GM18858 (cell line): ENCODE results near the gene DGLUCY.
"Not testable (repeated sequence)": the region's sequence is repeated elsewhere in the genome, so short reads cannot be mapped to it uniquely, and the experiment has no call there.

Source experiments
- ATAC-seq: cut with Tn5 transposase; IDR thresholded peaks from one replicate; pipeline ENCODE4 v1.9.1; 2021; ENCODE audit not compliant: unreplicated experiment

The DGLUCY gene

DNA sequence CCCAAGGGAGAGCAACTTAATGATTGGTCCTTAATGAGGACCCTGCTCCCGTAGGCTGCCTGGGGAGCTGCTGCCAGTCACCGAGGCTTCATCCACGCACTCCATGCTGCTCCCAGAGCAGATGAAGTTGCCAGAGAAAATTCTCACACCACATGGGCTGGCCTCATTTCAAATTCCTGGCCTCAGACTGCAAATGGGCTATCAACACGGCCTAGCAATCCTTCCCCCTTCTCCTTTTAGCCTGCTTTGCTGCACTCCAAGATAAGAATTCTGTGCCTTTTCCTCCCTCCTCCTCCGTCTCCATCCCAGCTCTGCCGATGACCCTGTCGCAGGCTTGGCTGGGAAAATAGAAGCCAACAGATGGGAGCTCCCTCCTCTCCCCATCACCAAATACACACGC, 10.8 kb upstream of the DGLUCY start:
- no peak for ATAC-seq

DNA sequence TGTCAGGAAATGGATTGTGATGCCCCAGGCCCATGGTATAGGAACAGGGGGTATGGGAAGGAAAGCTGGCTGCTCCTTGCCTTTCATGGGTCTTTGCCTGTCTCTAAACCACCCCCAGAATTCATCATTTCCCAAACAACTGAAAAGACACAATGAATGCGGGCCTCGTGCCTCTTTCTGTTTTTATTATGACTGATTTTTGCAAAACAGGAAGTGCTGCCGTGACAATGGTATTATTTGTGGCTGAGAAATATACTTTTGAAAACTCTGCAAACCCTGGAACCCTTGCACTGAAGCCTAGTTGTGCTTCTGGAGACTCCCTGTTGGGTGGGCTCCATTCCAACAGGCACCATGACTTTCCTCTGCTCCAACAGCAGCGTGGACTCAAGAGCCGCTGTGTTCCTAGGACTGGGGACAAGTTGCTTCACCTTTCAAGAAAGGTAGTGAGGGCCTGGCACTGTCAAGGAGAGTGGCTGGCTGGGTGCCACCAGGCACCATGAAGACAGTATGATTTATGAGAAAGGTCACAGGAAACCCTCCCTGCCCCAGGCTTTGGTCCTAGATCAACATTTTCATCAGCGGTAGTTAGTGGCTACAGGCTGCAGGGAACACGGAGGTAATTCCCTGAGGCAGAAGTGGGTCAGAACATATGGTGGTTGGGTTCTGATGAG, 4.8 kb upstream of the DGLUCY start:
- no peak for ATAC-seq

- ATAC-seq, result no peak
Measured at GRCh38 chr14:91111443-91111842, 2.4 kb upstream of the DGLUCY start.

DNA sequence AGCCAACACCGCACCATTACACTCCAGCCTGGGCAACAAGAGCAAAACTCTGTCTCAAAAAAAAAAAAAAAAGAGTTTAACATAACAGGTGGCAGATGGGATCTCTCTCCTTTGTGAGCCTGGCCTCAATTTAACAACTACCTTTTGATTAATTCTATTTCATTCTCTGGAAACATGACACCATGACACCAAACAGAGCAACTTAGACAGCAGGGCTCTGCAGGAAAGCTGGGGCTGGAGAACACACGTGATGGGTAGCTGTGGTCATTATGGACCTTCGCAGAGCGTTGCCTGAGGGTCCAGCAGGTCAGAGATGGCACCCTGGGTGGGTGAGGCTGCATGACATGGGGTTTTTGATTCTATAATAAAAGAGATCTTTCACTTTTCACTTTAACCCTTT, 1.7 kb upstream of the DGLUCY start:
- no peak for ATAC-seq

DNA sequence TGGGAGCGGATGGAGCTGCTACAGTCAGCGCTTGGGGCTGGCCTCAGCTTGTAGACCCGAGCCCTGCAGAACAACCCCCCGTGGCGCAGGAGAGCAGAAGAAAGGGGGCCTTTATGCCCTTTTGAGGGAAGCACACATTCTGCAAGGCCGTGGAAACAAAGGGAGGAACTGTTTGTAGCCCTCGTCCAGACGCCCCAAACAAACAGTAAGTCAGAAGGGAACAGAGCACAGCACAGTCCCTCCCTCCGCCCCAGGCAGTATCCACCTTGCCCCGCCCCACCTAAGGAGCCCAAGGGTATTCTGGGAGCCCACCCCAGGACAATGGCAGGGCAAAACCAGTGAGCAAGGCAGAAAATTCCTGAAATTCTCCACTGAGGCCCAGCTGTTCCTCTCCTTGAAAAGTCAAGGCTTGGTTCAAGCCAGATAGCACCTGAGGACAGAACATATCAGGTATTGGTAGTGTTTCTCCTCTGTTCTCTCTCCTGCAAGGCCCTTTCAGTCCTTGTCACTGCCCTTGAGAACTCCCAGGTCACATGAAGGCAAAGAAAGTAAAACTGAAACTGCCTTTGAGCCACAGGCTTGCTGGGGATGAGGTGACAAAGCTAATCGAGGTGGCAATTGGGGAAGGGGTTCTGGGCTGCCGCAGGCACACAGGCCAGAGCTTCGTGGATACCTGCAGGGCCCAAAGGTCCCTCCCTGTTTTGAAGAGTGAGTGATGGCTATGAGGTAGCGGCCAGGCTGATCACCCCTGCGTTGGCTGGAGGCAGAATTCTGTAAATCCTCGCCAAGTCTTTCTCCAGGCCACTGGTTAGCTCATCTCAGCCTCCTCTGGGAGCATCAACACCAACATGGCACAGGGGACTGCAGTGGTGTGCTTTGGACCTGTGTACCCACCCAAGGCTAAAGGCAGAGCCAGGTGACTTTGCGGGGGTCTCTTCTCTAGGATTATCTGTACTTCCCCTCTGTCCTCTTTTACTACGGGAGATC, 499 bp downstream of the DGLUCY start:
- peak; percentile 71 for ATAC-seq

GRCh38 chr14:91115986-91116770, 2.3 kb downstream of the DGLUCY start:
- ATAC-seq, result no peak

DNA sequence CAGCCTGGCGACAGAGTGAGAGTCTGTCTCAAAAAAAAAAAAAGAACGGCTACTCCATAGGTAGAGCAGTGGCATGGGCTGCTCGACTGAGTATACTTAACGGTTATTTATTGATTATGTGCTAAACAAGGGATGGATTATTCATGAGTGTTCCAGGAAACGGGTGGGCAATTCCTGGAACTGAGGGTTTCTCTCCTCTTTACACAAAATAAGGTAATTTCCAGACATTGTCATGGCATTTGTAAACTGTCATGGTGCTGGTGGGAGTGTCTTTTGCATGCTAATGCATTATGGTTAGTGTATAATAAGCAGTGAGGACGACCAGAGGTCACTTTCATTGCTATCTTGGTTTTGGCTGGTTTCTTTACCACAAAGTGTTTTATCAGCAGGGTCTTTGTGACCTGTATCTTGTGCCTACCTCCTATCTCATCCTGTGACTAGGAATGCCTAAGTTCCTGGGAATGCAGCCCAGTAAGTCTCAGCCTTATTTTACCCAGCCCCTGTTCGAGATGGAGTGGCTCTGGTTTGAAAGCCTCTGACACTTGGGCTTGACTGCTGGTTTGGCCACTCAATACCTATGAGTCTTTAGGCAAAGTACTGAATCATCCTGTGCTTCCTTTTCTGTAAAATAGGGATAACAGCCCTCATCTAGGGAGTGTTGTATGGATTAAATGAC, 3.2 kb downstream of the DGLUCY start:
- no peak for ATAC-seq

DNA sequence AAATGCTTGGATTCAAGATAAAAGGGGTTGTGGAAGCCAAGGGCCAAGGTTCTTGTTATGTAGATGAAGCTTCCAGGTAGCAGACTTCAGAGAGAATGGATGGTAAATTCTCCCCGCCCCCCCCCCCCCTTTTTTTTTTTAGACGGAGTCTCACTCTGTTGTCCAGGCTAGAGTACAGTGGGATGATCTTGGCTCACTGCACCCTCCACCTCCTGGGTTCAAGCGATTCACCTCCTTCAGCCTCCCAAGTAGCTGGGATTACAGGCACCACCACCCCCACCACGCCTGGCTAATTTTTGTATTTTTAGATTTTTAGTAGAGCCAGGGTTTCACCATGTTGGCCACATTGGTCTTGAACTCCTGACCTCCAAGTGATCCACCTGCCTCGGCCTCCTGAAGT, 4.1 kb downstream of the DGLUCY start:
- ATAC-seq, result no peak

DNA sequence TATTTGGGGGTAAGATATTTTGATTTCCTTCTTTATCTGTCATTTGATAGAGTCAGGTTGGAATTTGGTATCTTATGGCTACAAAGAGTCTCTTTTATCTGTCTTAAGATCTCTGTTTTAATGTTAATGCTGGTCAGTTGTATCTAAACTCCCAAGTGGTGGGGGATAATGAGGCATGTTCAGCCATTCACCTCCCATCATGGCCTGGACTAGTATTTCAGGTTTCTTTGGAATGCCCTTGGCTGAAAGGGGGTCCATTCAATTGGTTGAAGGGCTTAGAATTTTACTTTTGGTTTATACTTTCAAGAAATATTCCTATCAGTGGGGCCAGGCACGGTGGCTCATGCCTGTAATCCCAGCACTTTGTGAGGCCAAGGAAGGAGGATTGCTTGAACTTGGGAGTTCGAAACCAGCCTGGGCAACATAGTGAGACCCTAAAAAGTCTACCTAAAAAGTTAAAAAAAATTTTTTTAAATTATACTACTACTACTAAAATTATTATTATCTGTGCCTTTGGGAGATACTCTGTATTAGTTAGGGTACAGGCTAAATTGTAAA, 4.7 kb downstream of the DGLUCY start:
- ATAC-seq, result no peak

DNA sequence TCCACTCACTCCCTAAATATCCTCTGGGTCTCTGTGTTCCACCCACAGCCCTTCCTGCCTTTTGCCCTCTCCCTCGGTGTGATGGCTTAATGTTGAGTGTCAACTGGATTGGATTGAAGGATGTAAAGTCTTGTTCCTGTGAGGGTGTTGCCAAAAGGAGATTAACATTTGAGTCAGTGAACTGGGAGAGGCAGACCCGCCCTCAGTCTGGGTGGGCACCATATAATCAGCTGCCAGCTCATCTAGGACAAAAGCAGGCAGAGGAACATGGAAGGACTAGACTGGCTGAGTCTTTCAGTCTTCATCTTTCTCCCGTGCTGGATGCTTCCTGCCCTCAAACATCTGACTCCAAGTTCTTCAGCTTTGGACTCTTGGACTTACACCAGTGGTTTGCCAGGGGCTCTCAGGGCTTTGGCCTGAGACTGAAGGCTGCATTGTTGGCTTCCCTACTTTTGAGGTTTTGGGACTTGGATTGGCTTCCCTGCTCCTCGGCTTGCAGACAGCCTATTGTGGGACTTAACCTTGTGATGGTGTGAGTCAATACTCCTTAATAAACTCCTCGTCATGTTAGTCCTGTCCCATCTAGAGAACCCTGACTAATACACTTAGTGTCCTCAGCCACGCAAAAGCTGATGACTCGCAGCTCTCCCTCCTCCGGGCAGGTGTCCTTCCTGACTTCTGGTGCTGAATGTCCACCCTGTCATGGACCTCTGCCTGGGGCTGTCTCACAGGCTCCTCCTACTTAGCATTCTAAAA, 5.9 kb downstream of the DGLUCY start:
- no peak for ATAC-seq

- ATAC-seq, result no peak
Measured at GRCh38 chr14:91123201-91123600, 9.3 kb downstream of the DGLUCY start.

GRCh38 chr14:91124406-91125270, 10.8 kb downstream of the DGLUCY start:
- ATAC-seq, result not testable (repeated sequence)

- ATAC-seq, result no peak
Measured at GRCh38 chr14:91125271-91125660, 11.4 kb downstream of the DGLUCY start.

GRCh38 chr14:91125801-91126200, 11.9 kb downstream of the DGLUCY start:
- ATAC-seq, result no peak

DNA sequence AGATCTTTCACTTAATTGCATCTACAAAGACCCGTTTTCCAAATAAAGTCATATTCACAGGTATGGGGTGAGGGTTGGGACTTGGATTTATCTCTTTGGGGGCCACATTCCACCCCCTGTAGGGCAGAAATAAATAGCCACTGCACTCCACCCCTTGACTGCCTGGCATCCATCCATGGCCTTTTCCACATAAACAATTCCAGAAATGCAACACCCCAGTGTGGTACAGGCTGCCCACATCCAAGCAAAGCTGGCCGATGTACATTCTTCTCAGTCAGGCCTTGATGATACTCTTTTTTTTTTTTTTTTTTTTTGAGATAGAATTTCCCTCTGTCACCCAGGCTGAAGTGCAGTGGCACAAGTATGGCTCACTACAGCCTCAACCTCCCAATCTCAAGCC, 12.9 kb downstream of the DGLUCY start:
- ATAC-seq, result no peak

GRCh38 chr14:91127401-91127801, 13.5 kb downstream of the DGLUCY start:
- no peak for ATAC-seq

- no peak for ATAC-seq
Measured at GRCh38 chr14:91127924-91128323, 14.1 kb downstream of the DGLUCY start.

DNA sequence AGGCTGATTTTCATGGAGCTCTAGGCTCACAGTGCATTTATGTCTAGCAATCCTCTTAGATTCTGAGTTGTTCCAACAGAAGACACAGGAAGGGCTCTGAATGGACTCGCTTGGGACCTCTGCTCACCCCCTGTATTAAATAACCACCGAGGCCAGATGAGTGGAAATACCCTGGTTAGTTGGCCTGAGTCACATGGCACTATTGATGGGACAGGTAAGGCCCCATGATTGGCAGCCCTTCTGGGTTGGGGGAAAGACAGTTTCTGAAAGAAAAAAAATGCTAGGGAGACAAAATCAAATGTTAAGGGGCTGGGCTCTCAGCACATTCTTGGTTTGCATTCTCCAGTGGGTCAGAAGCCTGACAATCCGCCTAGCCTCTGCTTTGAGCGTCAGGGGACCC, 14.8 kb downstream of the DGLUCY start:
- no peak for ATAC-seq

DNA sequence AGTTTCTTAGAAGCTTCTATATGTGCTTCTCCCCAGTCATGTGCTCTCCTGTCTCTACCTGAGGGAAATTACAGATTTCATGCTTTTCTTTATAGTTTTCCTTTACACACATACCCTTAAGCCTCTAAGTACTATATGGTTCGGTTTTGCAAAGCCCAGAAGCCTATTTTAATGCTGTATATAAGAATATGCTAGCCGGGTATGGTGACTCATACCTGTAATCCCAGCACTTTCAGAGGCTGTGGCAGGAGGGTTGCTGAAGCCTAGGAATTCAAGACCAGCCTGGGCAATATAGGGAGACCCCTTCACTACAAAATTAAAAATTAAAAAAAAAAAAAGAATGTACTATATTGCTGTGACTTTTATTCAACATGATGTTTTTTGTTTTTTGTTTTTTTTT, 15.4 kb downstream of the DGLUCY start:
- ATAC-seq, result no peak
